ENCODE results near the gene EIF4B.
A peak's percentile ranks its signal among the peaks of the same experiment; 100 is the strongest.
"Not testable (repeated sequence)": the region's sequence is repeated elsewhere in the genome, so short reads cannot be mapped to it uniquely, and the experiment has no call there.

EIF4B gene, protein sequence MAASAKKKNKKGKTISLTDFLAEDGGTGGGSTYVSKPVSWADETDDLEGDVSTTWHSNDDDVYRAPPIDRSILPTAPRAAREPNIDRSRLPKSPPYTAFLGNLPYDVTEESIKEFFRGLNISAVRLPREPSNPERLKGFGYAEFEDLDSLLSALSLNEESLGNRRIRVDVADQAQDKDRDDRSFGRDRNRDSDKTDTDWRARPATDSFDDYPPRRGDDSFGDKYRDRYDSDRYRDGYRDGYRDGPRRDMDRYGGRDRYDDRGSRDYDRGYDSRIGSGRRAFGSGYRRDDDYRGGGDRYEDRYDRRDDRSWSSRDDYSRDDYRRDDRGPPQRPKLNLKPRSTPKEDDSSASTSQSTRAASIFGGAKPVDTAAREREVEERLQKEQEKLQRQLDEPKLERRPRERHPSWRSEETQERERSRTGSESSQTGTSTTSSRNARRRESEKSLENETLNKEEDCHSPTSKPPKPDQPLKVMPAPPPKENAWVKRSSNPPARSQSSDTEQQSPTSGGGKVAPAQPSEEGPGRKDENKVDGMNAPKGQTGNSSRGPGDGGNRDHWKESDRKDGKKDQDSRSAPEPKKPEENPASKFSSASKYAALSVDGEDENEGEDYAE

GRCh38 chr12:53005986-53006809, at the start of gene EIF4B:
TSS of gene EIF4B (plus strand) at chr12:53006456. CDS start at chr12:53006484, 28 bp downstream.
- peak; percentile 100 for DNase-seq

- peak; percentile 34 for DNase-seq
Measured at GRCh38 chr12:52956987-52957386, 49.3 kb upstream of the EIF4B start.

DNA sequence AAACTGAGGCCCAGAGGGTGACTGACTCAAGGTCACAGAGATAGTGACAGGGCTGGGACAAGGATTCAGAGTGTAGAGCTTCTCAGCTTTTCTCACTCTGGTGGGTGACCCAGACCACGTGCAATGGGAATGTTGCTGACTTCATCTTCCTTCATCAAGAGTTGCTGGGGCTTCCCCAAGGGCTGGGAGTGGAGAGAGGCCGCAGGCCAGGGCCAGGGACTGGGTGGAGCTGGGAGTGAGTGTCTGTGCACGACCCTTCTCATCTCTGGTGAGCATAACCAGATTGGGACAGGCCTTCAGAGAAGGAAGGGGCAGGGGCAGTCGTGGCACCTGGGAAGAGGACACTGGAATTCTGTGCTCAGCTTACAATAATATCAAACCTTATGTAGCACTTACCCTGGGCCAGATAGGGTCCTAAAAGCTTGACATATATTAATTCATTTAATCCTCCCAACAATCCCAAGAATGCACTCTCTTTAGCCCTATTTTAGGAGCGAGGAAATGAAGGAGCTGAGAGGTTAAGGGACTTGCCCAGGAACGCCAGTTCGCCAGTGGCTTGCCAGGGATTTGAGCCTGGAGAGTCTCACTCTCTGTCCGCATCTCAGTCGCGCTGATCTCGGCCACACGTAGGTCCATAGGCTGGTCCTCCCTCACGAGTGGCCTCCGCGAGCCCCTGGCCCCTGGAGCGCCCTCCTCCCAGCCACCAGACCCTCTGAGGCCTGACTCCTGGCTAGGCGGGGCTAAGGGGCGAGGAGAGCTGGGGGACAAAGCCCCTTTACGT, 41.5 kb upstream of the EIF4B start:
- DNase-seq: no peak

DNA sequence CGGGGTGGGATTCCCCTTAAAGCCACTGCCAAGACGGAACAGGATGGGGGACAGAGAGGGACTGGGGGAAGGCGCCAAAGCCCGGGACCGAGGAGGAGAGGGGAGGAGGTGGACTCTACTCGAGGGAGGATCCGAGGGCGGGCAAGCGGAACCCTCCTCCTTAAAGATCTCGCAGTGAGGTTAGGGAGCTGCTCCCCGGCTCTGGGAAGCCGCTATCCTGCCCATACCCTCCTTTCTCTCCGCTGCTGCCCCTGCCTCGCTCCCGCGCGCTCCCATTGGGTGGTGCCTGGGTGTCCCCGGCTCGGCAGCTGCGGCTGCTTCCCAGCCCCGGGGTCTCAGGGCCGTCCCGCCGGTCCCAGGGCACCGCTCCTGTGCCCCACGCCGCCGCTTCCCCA, 40.9 kb upstream of the EIF4B start:
- peak; percentile 18 for DNase-seq

GRCh38 chr12:52969166-52969795, 37.0 kb upstream of the EIF4B start:
- DNase-seq: no peak

GRCh38 chr12:52969828-52970569, 36.3 kb upstream of the EIF4B start:
- no peak for DNase-seq

DNA sequence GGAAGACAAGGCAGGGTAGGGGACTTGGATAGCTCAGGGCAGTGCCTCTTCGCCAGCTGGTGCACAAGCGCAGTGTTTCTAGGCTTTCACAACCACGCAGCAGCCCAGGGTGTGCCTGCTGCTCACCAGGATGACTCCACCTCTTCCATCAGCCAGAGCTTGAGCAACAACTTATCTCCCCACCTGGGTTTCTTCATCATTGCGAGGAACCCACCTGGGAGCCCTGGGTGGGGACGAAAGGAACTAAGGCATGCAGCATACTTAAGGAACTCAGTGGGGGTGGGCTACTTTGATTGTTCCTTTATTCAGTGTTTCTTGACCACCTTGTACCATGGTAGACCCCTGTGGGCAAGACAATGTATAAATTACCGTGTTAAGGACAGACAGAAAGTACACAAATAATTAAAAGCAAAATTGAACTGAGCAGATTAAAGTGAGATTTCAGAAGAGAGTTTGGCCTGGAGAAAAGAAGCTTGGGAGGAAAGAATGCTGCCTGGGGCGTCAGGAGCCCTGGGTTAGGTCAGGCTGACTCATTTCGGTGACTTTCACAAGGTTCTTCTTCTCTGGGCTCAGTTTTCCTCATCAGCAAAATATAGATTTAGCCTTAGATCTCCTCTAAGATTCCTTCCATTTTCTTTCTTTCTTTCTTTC, 34.5 kb upstream of the EIF4B start:
- DNase-seq: no peak

DNA sequence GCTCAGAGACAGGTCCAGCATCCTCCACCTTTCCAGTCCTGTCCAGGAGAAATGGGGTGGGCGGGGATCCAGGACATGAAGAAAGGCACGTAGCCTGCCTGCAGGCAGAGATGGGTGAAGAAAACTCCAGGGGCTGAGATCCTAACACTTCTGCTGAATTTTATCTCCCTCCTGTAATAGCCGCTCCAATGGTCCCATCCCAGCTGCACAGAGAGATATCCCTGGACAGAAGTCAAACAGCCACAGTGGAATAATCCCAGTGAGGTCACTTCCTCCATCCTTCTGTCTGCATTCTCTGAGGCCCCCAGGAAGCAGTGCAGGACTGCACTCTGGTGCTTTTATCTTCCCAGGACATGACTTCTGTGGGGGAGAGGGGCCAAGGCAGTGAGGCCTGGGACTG, 31.1 kb upstream of the EIF4B start:
- no peak for DNase-seq

GRCh38 chr12:52975820-52976573, 30.3 kb upstream of the EIF4B start:
- DNase-seq: no peak

DNA sequence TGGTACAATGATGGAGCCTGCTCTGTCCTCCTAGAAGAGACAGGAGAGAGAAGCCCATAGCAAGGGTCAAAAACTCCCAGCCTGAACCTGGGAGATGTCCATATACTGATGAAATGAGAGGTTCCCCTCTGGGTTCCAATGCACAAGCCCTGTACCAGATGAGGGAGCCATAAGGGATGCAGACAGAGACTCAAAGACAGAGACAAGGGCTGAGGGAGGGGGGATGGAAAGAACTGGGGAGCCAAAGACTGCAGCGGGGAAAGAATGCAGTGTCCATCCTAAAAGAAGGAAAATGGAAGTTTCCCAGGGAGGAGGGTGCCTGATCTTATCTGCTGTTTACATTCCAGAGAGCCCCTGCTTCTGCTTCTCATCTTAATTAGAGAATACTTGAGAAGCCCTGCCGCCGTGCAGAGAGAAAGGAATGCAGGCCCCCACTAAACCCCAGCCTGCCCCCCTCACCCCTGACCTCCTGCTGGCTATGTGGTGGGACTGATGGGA, 29.6 kb upstream of the EIF4B start:
- no peak for DNase-seq

DNA sequence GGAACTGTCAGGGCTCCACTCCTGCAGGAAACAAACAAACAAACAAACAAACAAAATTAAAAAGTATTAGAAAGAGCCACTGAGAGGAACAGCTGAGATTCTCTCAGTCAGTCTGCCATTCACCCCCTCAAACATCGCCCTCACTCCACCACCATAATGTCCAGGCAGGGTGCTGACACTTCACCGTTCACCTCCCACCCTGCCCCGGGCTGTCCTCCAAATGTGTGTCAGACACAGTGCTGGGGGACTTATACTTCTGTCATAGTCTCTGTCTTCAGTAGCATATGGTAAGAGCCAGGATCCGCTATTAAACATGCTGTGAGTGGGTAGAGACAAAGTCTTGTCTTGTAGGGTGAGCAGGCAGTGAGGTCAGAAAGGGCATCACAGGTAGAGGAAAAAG, 29.1 kb upstream of the EIF4B start:
- DNase-seq: no peak

- DNase-seq: no peak
Measured at GRCh38 chr12:52980096-52980649, 26.1 kb upstream of the EIF4B start.

DNA sequence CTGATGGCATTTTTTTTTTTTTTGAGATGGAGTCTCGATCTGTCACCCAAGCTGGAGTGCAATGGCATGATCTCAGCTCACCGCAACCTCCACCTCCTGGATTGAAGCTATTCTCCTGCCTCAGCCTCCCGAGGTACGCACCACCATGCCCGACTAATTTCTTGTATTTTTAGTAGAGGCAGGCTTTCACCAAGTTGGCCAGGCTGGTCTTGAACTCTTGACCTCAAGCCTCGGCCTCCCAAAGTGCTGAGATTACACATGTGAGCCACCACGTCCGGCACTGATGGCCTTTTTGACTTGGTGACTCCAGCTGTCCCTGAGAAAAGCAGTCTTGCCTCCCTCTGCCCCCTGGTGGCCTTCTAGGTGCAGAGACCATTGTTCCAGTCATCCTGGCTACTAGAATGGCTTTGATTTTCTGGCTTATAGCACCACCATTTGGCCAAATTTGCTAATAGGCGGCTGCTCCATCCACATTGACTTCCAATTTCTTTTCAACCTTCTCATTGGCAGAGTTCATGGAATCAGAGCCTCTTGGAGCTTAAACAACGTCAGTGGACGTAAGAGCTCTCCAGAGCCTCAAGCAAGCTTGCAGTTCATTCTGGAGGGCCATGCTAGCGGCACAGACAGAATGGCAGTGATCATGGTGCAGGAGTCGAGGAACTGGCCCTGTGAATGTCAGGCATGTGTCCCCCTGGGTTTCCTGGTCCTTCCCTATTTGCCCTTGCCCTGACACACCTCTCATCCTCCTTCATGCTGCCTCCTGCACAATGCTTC, 25.4 kb upstream of the EIF4B start:
- peak; percentile 96 for DNase-seq

- DNase-seq: no peak
Measured at GRCh38 chr12:52984136-52984535, 22.1 kb upstream of the EIF4B start.

DNA sequence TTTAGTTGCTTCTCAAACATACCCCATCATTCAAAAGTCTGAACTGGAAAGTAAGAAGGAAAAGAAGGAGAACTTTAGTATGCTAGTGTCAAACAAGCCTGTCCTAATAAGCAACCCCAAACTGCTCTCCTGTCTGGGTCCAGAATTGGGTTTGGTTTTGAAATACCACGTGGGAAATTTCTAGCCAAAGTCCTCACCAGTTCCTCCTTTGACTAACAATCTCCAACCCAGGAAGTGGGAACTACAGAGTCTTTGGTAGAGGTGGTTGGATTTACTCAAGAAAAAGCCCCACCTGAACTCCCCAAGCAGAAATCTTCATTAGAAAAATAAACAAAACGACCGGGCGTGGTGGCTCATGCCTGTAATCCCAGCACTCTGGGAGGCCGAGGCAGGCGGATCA, 17.4 kb upstream of the EIF4B start:
- DNase-seq: no peak

DNA sequence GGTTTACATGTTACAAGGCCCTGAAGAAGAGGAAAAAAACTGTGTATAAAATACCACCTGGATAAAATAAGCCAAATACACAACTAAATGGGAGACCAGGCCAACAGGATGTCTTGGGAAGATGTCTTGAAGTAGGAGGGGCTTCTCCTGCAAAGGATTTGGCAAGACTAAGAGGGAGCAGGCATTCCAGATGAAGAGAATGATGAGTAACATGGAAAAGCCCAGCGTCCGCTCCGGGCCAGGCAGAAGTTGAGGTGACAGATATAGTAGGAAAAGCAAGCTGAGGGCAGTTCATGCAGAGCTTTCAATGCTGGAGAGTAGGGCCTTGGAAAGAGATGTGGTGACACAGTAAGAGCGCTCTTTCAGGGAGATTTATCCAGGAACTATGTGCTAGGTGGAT, 16.1 kb upstream of the EIF4B start:
- no peak for DNase-seq

- not testable (repeated sequence) for DNase-seq
Measured at GRCh38 chr12:52992240-52992639, 14.0 kb upstream of the EIF4B start.

GRCh38 chr12:52992699-52993557, 13.3 kb upstream of the EIF4B start:
- no peak for DNase-seq

Measured in hematopoietic multipotent progenitor cell treated with erythropoietin and hydrocortisone succinate and interleukin-3 and kit ligand, for 4 days (in vitro differentiated cells).